ENCODE results near the gene SELENOT.

The SELENOT gene

DNA sequence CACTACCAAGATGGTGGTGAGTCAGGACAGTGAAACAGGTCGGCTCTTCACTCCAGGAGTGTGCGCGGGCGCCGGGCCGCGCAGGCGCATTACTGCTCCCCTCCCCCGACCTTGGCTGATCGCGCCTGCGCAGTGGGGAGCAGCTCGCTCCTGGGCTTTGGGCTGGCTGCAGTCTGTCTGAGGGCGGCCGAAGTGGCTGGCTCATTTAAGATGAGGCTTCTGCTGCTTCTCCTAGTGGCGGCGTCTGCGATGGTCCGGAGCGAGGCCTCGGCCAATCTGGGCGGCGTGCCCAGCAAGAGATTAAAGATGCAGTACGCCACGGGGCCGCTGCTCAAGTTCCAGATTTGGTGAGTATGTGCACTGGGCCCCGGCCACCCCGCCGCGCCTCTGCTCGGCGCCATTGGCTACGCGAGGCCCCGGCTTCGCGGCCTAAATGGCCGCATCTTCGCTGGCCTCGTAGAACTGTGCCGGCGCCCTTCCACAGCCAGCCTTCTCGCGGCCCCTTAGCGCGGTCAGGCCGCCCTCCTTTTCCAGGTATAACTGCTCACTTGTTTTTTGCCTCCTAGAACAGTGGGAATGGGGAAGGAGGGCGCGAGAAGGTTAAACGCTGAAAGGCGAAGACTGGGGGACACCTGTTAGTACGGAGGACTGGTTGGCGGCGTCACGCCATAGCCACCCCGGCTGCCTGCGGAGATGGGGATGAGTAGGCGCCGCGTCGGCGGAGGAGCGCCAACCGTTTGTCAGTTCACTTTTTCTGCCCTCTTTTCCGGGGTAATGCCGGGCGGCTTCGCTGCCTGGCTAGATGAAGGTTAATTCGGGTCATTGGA, at the start of gene SELENOT:
Gene SELENOT, plus strand, starts transcription at position 169 of the 827 bp plus-strand sequence. Its CDS starts 42 bp downstream, at position 211.
- Histone ChIP-seq H3K4me3 (ENCODE audit: low read depth in 1 of 5, low read length in 5 of 5) (peak within 1 kb of the TSS; percentile 70 to 95 (median 94)), H3K27me3 (ENCODE audit: control insufficient read depth in 5 of 5, insufficient read depth in 4 of 5, low read length in 5 of 5) (no peaks in the 10 kb centered on the region), H3K36me3 (ENCODE audit: control insufficient read depth in 5 of 5, insufficient read depth in 5 of 5, low read length in 5 of 5) (no peaks in the 10 kb centered on the region), H3K27ac (ENCODE audit: low read depth, low read length) (peak within 1 kb of the TSS; percentile 96), H3K9me3 (ENCODE audit: control insufficient read depth in 5 of 5, low read length in 5 of 5) (no peaks in the 10 kb centered on the region), H3K4me1 (ENCODE audit: control insufficient read depth in 5 of 5, insufficient read depth in 5 of 5, low read length in 5 of 5) (peaks cover 6 to 26% (median 20%) of the 10 kb centered on the region in 5 donors), H3K9ac (ENCODE audit: low read length in 5 of 5) (peak within 1 kb of the TSS; percentile 87 to 97 (median 96))

GRCh38 chr3:150555859-150556436, 47.2 kb upstream of the SELENOT start:
- H3K27ac ChIP-seq (ENCODE audit: low read depth, low read length) = no peak overlapping the region
- no peaks in the 10 kb centered on the region for H3K4me1 ChIP-seq (ENCODE audit: control insufficient read depth in 5 of 5, insufficient read depth in 5 of 5, low read length in 5 of 5)
- H3K36me3 ChIP-seq (ENCODE audit: control insufficient read depth in 5 of 5, insufficient read depth in 5 of 5, low read length in 5 of 5) = peaks cover 16 to 38% (median 23%) of the 10 kb centered on the region in 5 donors
- no peaks in the 10 kb centered on the region for H3K27me3 ChIP-seq (ENCODE audit: control insufficient read depth in 5 of 5, insufficient read depth in 4 of 5, low read length in 5 of 5)
- no peak overlapping the region for H3K9ac ChIP-seq (ENCODE audit: low read length in 5 of 5)
- H3K9me3 ChIP-seq (ENCODE audit: control insufficient read depth in 5 of 5, low read length in 5 of 5) = no peaks in the 10 kb centered on the region
- no peak overlapping the region for H3K4me3 ChIP-seq (ENCODE audit: low read depth in 1 of 5, low read length in 5 of 5)

GRCh38 chr3:150556792-150557191, 46.3 kb upstream of the SELENOT start:
- no peaks in the 10 kb centered on the region for H3K9me3 ChIP-seq (ENCODE audit: control insufficient read depth in 5 of 5, low read length in 5 of 5)
- H3K9ac ChIP-seq (ENCODE audit: low read length in 5 of 5) = no peak overlapping the region
- no peak overlapping the region for H3K4me3 ChIP-seq (ENCODE audit: low read depth in 1 of 5, low read length in 5 of 5)
- H3K27ac ChIP-seq (ENCODE audit: low read depth, low read length) = no peak overlapping the region
- peaks cover 16 to 38% (median 23%) of the 10 kb centered on the region in 5 donors for H3K36me3 ChIP-seq (ENCODE audit: control insufficient read depth in 5 of 5, insufficient read depth in 5 of 5, low read length in 5 of 5)
- no peaks in the 10 kb centered on the region for H3K27me3 ChIP-seq (ENCODE audit: control insufficient read depth in 5 of 5, insufficient read depth in 4 of 5, low read length in 5 of 5)
- H3K4me1 ChIP-seq (ENCODE audit: control insufficient read depth in 5 of 5, insufficient read depth in 5 of 5, low read length in 5 of 5) = no peaks in the 10 kb centered on the region

DNA sequence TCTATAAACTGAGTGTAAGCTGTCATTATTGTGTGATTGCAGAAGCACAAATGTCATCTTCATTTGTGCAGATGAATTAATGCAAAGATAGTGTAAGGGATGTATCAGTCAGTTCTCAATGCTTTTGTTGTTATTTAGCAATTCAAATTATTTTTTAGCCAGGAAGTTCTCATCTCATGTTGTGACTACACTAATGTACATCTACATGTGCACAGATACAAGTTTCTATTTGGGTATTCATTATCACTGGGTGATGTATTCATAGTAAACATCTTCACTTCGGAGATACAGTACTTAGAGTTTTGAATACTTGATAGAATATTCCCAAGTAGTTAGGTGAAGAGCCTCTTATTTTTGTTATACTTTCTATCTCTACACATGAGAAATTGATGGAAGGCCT, 45.4 kb upstream of the SELENOT start:
- Histone ChIP-seq H3K36me3 (ENCODE audit: control insufficient read depth in 5 of 5, insufficient read depth in 5 of 5, low read length in 5 of 5) (peaks cover 10 to 32% (median 18%) of the 10 kb centered on the region in 5 donors), H3K9ac (ENCODE audit: low read length in 5 of 5) (no peak overlapping the region), H3K4me1 (ENCODE audit: control insufficient read depth in 5 of 5, insufficient read depth in 5 of 5, low read length in 5 of 5) (no peaks in the 10 kb centered on the region), H3K9me3 (ENCODE audit: control insufficient read depth in 5 of 5, low read length in 5 of 5) (no peaks in the 10 kb centered on the region), H3K4me3 (ENCODE audit: low read depth in 1 of 5, low read length in 5 of 5) (no peak overlapping the region), H3K27me3 (ENCODE audit: control insufficient read depth in 5 of 5, insufficient read depth in 4 of 5, low read length in 5 of 5) (no peaks in the 10 kb centered on the region), H3K27ac (ENCODE audit: low read depth, low read length) (no peak overlapping the region)

- no peaks in the 10 kb centered on the region for H3K4me1 ChIP-seq (ENCODE audit: control insufficient read depth in 5 of 5, insufficient read depth in 5 of 5, low read length in 5 of 5)
- no peaks in the 10 kb centered on the region for H3K9me3 ChIP-seq (ENCODE audit: control insufficient read depth in 5 of 5, low read length in 5 of 5)
- H3K4me3 ChIP-seq (ENCODE audit: low read depth in 1 of 5, low read length in 5 of 5) = no peak overlapping the region
- no peaks in the 10 kb centered on the region for H3K27me3 ChIP-seq (ENCODE audit: control insufficient read depth in 5 of 5, insufficient read depth in 4 of 5, low read length in 5 of 5)
- H3K27ac ChIP-seq (ENCODE audit: low read depth, low read length) = no peak overlapping the region
- H3K9ac ChIP-seq (ENCODE audit: low read length in 5 of 5) = no peak overlapping the region
- H3K36me3 ChIP-seq (ENCODE audit: control insufficient read depth in 5 of 5, insufficient read depth in 5 of 5, low read length in 5 of 5) = peaks cover 22 to 53% (median 32%) of the 10 kb centered on the region in 5 donors
Measured at GRCh38 chr3:150564243-150564642, 38.9 kb upstream of the SELENOT start.

GRCh38 chr3:150567328-150567727, 35.8 kb upstream of the SELENOT start:
- Histone ChIP-seq H3K4me3 (ENCODE audit: low read depth in 1 of 5, low read length in 5 of 5) (no peak overlapping the region), H3K9ac (ENCODE audit: low read length in 5 of 5) (no peak overlapping the region), H3K36me3 (ENCODE audit: control insufficient read depth in 5 of 5, insufficient read depth in 5 of 5, low read length in 5 of 5) (peaks cover 31 to 77% (median 45%) of the 10 kb centered on the region in 5 donors), H3K27ac (ENCODE audit: low read depth, low read length) (no peak overlapping the region), H3K4me1 (ENCODE audit: control insufficient read depth in 5 of 5, insufficient read depth in 5 of 5, low read length in 5 of 5) (no peaks in the 10 kb centered on the region), H3K27me3 (ENCODE audit: control insufficient read depth in 5 of 5, insufficient read depth in 4 of 5, low read length in 5 of 5) (no peaks in the 10 kb centered on the region), H3K9me3 (ENCODE audit: control insufficient read depth in 5 of 5, low read length in 5 of 5) (no peaks in the 10 kb centered on the region)

- no peak overlapping the region for H3K9ac ChIP-seq (ENCODE audit: low read length in 5 of 5)
- H3K36me3 ChIP-seq (ENCODE audit: control insufficient read depth in 5 of 5, insufficient read depth in 5 of 5, low read length in 5 of 5) = peaks cover 39 to 56% (median 42%) of the 10 kb centered on the region in 5 donors
- H3K27me3 ChIP-seq (ENCODE audit: control insufficient read depth in 5 of 5, insufficient read depth in 4 of 5, low read length in 5 of 5) = no peaks in the 10 kb centered on the region
- no peaks in the 10 kb centered on the region for H3K9me3 ChIP-seq (ENCODE audit: control insufficient read depth in 5 of 5, low read length in 5 of 5)
- no peaks in the 10 kb centered on the region for H3K4me1 ChIP-seq (ENCODE audit: control insufficient read depth in 5 of 5, insufficient read depth in 5 of 5, low read length in 5 of 5)
- no peak overlapping the region for H3K4me3 ChIP-seq (ENCODE audit: low read depth in 1 of 5, low read length in 5 of 5)
- H3K27ac ChIP-seq (ENCODE audit: low read depth, low read length) = no peak overlapping the region
Measured at GRCh38 chr3:150577855-150578254, 25.3 kb upstream of the SELENOT start.

DNA sequence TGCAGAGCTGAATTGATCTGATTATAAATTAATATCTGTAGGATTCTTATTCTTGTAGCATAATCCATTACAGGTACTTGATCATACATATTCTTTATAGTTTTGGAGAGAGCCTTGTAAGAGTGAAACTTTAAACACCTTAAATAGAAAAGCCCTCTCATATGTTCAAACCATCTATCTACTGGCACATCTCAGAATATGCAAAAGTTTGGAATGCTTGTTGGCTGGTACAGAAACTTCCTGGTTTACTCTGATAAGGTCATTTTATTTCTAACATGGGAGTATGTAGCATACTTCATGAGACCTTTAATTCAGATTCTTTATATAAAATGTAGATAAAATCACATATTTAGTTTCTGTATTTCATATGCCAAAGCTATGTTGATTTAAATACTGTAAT, 21.9 kb upstream of the SELENOT start:
- Histone ChIP-seq H3K4me1 (ENCODE audit: control insufficient read depth in 5 of 5, insufficient read depth in 5 of 5, low read length in 5 of 5) (no peaks in the 10 kb centered on the region), H3K36me3 (ENCODE audit: control insufficient read depth in 5 of 5, insufficient read depth in 5 of 5, low read length in 5 of 5) (peaks cover 42 to 67% (median 53%) of the 10 kb centered on the region in 5 donors), H3K9ac (ENCODE audit: low read length in 5 of 5) (no peak overlapping the region), H3K27me3 (ENCODE audit: control insufficient read depth in 5 of 5, insufficient read depth in 4 of 5, low read length in 5 of 5) (no peaks in the 10 kb centered on the region), H3K27ac (ENCODE audit: low read depth, low read length) (no peak overlapping the region), H3K9me3 (ENCODE audit: control insufficient read depth in 5 of 5, low read length in 5 of 5) (no peaks in the 10 kb centered on the region), H3K4me3 (ENCODE audit: low read depth in 1 of 5, low read length in 5 of 5) (no peak overlapping the region)

- no peak overlapping the region for H3K27ac ChIP-seq (ENCODE audit: low read depth, low read length)
- H3K9me3 ChIP-seq (ENCODE audit: control insufficient read depth in 5 of 5, low read length in 5 of 5) = no peaks in the 10 kb centered on the region
- H3K27me3 ChIP-seq (ENCODE audit: control insufficient read depth in 5 of 5, insufficient read depth in 4 of 5, low read length in 5 of 5) = no peaks in the 10 kb centered on the region
- no peaks in the 10 kb centered on the region for H3K4me1 ChIP-seq (ENCODE audit: control insufficient read depth in 5 of 5, insufficient read depth in 5 of 5, low read length in 5 of 5)
- peaks cover 31 to 58% (median 43%) of the 10 kb centered on the region in 5 donors for H3K36me3 ChIP-seq (ENCODE audit: control insufficient read depth in 5 of 5, insufficient read depth in 5 of 5, low read length in 5 of 5)
- H3K4me3 ChIP-seq (ENCODE audit: low read depth in 1 of 5, low read length in 5 of 5) = no peak overlapping the region
- no peak overlapping the region for H3K9ac ChIP-seq (ENCODE audit: low read length in 5 of 5)
Measured at GRCh38 chr3:150582620-150583019, 20.5 kb upstream of the SELENOT start.

DNA sequence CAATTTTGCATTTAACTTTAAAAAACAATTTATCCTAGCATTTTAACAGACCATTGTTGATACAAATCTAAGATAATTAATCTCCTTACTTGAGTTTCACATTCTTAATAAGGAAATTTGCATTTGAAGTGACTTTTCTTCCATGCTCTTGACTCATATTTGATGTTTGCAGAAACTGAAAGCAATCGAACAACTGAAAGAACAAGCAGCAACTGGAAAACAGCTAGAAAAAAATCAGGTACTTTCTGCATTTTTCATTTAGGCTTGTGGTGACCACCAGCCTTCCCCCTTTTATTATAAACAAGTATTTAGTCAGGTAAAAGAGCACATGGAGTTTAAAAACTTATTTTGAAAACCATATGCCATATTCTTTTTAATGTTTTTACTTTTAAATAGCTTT, 20.1 kb upstream of the SELENOT start:
- Histone ChIP-seq H3K27ac (ENCODE audit: low read depth, low read length) (no peak overlapping the region), H3K4me1 (ENCODE audit: control insufficient read depth in 5 of 5, insufficient read depth in 5 of 5, low read length in 5 of 5) (no peaks in the 10 kb centered on the region), H3K36me3 (ENCODE audit: control insufficient read depth in 5 of 5, insufficient read depth in 5 of 5, low read length in 5 of 5) (peaks cover 31 to 57% (median 43%) of the 10 kb centered on the region in 5 donors), H3K4me3 (ENCODE audit: low read depth in 1 of 5, low read length in 5 of 5) (no peak overlapping the region), H3K27me3 (ENCODE audit: control insufficient read depth in 5 of 5, insufficient read depth in 4 of 5, low read length in 5 of 5) (no peaks in the 10 kb centered on the region), H3K9ac (ENCODE audit: low read length in 5 of 5) (no peak overlapping the region), H3K9me3 (ENCODE audit: control insufficient read depth in 5 of 5, low read length in 5 of 5) (no peaks in the 10 kb centered on the region)
